ENCODE measurements around the gene ARMC10. TPM values are rescaled to one million over a fixed set of nuclear protein-coding genes. Genes with fewer than 3 reads are reported as not detected.

Gene ARMC10
- 37.3 and 37.5 TPM in 2 replicates for total RNA-seq

GRCh38 chr7:103074519-103075336 lies at the start of gene ARMC10, which contains the start of gene FBXL13:
TSS of gene ARMC10 (plus strand) at chr7:103075140. CDS start at chr7:103075273, 133 bp downstream.
TSS of gene FBXL13 (minus strand) at chr7:103074796.

Other genes starting within 250 kb of the ARMC10 start
- 1.4 and 1.6 TPM in 2 replicates for gene LRRC17, start 162.1 kb upstream of the ARMC10 start, total RNA-seq
- 1.6 and 1.8 TPM in 2 replicates for gene FBXL13, start 344 bp upstream of the ARMC10 start, total RNA-seq
- gene NAPEPLD, start 74.0 kb downstream of the ARMC10 start, total RNA-seq: 14.2 and 20.3 TPM in 2 replicates
- gene PMPCB, start 222.3 kb downstream of the ARMC10 start, total RNA-seq: 104 and 107 TPM in 2 replicates

Measured in articular chondrocyte of knee joint (primary cell).